HG02981 (cell line): ENCODE measurements around the gene CALML5.
"Not testable (repeated sequence)": the region's sequence is repeated elsewhere in the genome, so short reads cannot be mapped to it uniquely, and the experiment has no call there.

Source experiments
- ATAC-seq: cut with Tn5 transposase; IDR thresholded peaks from one replicate; pipeline ENCODE4 v1.9.1; 2021; ENCODE audit warnings: mild to moderate bottlenecking, moderate library complexity; ENCODE audit not compliant: unreplicated experiment

CALML5 gene

GRCh38 chr10:5485948-5486852 is 13.2 kb downstream of the CALML5 start:
- no peak for ATAC-seq

GRCh38 chr10:5485290-5485689 is 14.1 kb downstream of the CALML5 start:
- ATAC-seq, result no peak

GRCh38 chr10:5484205-5484604 is 15.2 kb downstream of the CALML5 start:
- no peak for ATAC-seq

GRCh38 chr10:5482016-5482415 is 17.4 kb downstream of the CALML5 start:
- ATAC-seq, result no peak

GRCh38 chr10:5481121-5481520 is 18.2 kb downstream of the CALML5 start:
- ATAC-seq, result no peak

GRCh38 chr10:5480162-5480941 is 19.0 kb downstream of the CALML5 start:
- ATAC-seq, result no peak

- ATAC-seq, result no peak
Measured at GRCh38 chr10:5479481-5480161, 19.7 kb downstream of the CALML5 start.

- ATAC-seq, result no peak
Measured at GRCh38 chr10:5478694-5479305, 20.6 kb downstream of the CALML5 start.

- no peak for ATAC-seq
Measured at GRCh38 chr10:5477948-5478693, 21.2 kb downstream of the CALML5 start.

- no peak for ATAC-seq
Measured at GRCh38 chr10:5476918-5477525, 22.3 kb downstream of the CALML5 start.

- ATAC-seq, result not testable (repeated sequence)
Measured at GRCh38 chr10:5475974-5476807, 23.2 kb downstream of the CALML5 start.

GRCh38 chr10:5475088-5475487 is 24.3 kb downstream of the CALML5 start:
- not testable (repeated sequence) for ATAC-seq

GRCh38 chr10:5474642-5475041 is 24.7 kb downstream of the CALML5 start:
- not testable (repeated sequence) for ATAC-seq

- ATAC-seq, result no peak
Measured at GRCh38 chr10:5470062-5470751, 29.2 kb downstream of the CALML5 start.

- ATAC-seq, result no peak
Measured at GRCh38 chr10:5469353-5470061, 29.9 kb downstream of the CALML5 start.

- no peak for ATAC-seq
Measured at GRCh38 chr10:5468262-5469106, 30.9 kb downstream of the CALML5 start.
